ENCODE results near the gene TMEM223. TPM values are rescaled to one million over a fixed set of nuclear protein-coding genes. Genes with fewer than 3 reads are reported as not detected.

TMEM223 gene
- total RNA-seq, 1 donor from 2014 or later = 18.6 TPM

GRCh38 chr11:62796281-62796680, 4.5 kb upstream of the TMEM223 start:
- Mint-ChIP-seq H3K36me3 (ENCODE audit: insufficient read depth) (peaks cover 36% of the 10 kb centered on the region), H3K27ac (peak overlapping the region; percentile 56)

GRCh38 chr11:62794201-62794775, 2.5 kb upstream of the TMEM223 start:
- no peak for DNase-seq (ENCODE audit: low spot score, unreplicated experiment)
- Mint-ChIP-seq H3K9me3 (ENCODE audit: low read depth) (no peaks in the 10 kb centered on the region), H3K27ac (peak overlapping the region; percentile 41), H3K36me3 (ENCODE audit: insufficient read depth) (peaks cover 29% of the 10 kb centered on the region), H3K27me3 (no peaks in the 10 kb centered on the region), H3K4me3 (ENCODE audit: low read depth) (no peak overlapping the region), H3K4me1 (ENCODE audit: low read depth) (peaks cover 17% of the 10 kb centered on the region)
- no peak for TF ChIP-seq CTCF (IDR thresholded peaks at IDR 0.05; ENCODE audit: unreplicated experiment)

More at GRCh38 chr11:62796281-62796680, 4.5 kb upstream of the TMEM223 start:
- TF ChIP-seq CTCF (IDR thresholded peaks at IDR 0.05; ENCODE audit: unreplicated experiment) = no peak
- no peaks in the 10 kb centered on the region for H3K27me3 Mint-ChIP-seq
- H3K9me3 Mint-ChIP-seq (ENCODE audit: low read depth) = no peaks in the 10 kb centered on the region
- DNase-seq (ENCODE audit: low spot score, unreplicated experiment) = no peak
- peaks cover 8% of the 10 kb centered on the region for H3K4me1 Mint-ChIP-seq (ENCODE audit: low read depth)
- H3K4me3 Mint-ChIP-seq (ENCODE audit: low read depth) = no peak overlapping the region

GRCh38 chr11:62792202-62792575, 383 bp upstream of the TMEM223 start:
- peaks cover 22% of the 10 kb centered on the region for H3K36me3 Mint-ChIP-seq (ENCODE audit: insufficient read depth)
- DNase-seq (ENCODE audit: low spot score, unreplicated experiment) = no peak

DNA sequence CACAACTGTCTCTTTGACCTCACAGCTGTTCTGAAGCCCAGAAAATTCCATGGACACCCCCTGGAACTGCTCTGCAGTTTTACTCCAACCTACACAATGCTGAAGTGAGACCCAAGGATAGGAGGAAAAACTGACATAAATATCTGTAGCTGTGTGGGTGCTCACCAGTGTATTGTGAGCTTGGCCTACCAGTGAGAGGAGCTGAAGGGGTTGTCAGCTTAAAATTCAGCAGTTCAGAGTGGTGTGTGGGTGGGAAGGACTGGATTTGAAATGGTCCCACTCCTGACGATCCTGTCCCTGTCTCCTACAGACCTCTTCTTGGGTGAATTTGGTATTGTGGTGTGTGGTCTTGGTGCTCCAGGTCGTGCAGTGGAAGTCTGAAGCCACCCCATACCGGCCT, 2.2 kb downstream of the TMEM223 start:
- Mint-ChIP-seq H3K27me3 (no peaks in the 10 kb centered on the region), H3K4me3 (ENCODE audit: low read depth) (peak overlapping the region; percentile 68), H3K9me3 (ENCODE audit: low read depth) (no peaks in the 10 kb centered on the region), H3K27ac (peak overlapping the region; percentile 98), H3K4me1 (ENCODE audit: low read depth) (peaks cover 24% of the 10 kb centered on the region), H3K36me3 (ENCODE audit: insufficient read depth) (peaks cover 11% of the 10 kb centered on the region)
- DNase-seq (ENCODE audit: low spot score, unreplicated experiment) = no peak
- TF ChIP-seq CTCF (IDR thresholded peaks at IDR 0.05; ENCODE audit: unreplicated experiment) = no peak

More at GRCh38 chr11:62792202-62792575, 383 bp upstream of the TMEM223 start:
- H3K9me3 Mint-ChIP-seq (ENCODE audit: low read depth) = no peaks in the 10 kb centered on the region
- no peaks in the 10 kb centered on the region for H3K27me3 Mint-ChIP-seq
- peak overlapping the region; percentile 91 for H3K27ac Mint-ChIP-seq
- TF ChIP-seq CTCF (IDR thresholded peaks at IDR 0.05; ENCODE audit: unreplicated experiment) = no peak
- H3K4me1 Mint-ChIP-seq (ENCODE audit: low read depth) = peaks cover 22% of the 10 kb centered on the region
- H3K4me3 Mint-ChIP-seq (ENCODE audit: low read depth) = peak overlapping the region; percentile 86

GRCh38 chr11:62788991-62789390, 2.8 kb downstream of the TMEM223 start:
- peak overlapping the region; percentile 68 for H3K4me3 Mint-ChIP-seq (ENCODE audit: low read depth)
- no peak for TF ChIP-seq CTCF (IDR thresholded peaks at IDR 0.05; ENCODE audit: unreplicated experiment)
- peak overlapping the region; percentile 98 for H3K27ac Mint-ChIP-seq
- H3K36me3 Mint-ChIP-seq (ENCODE audit: insufficient read depth) = peaks cover 6% of the 10 kb centered on the region
- no peaks in the 10 kb centered on the region for H3K9me3 Mint-ChIP-seq (ENCODE audit: low read depth)
- peaks cover 23% of the 10 kb centered on the region for H3K4me1 Mint-ChIP-seq (ENCODE audit: low read depth)
- DNase-seq (ENCODE audit: low spot score, unreplicated experiment) = no peak
- no peaks in the 10 kb centered on the region for H3K27me3 Mint-ChIP-seq

All from progenitor cell of endocrine pancreas (in vitro differentiated cells).